Spleen (tissue), 7 donors: Measurements from ENCODE around the gene SLCO1A2.

Experiments used
- CTCF ChIP-seq, 11 experiments: fragments of 200-600 bp in 7 of 11; fragments of 450-650 bp in 4 of 11; sonication (generic) in 4 of 11; IDR thresholded peaks in 8 of 11; conservative IDR thresholded peaks in 3 of 11; 1 replicate in 7 of 11; 2 replicates in 4 of 11; pipeline versions ENCODE4 v1.4.0 to v1.8.0; 2016 to 2021; ENCODE audit warnings: antibody characterized with exemption in 11 of 11, inconsistent platforms in 4 of 11, mild to moderate bottlenecking in 1 of 11
- POLR2A ChIP-seq, 3 donors: fragments of 450-650 bp; IDR thresholded peaks; one replicate each; pipeline ENCODE4 v1.5.1; 2017; ENCODE audit warnings: antibody characterized with exemption in 3 of 3, mild to moderate bottlenecking in 1 of 3
- donor health status: DM: no; HTN: no; CAD: no; lungs with moderate emphysema.
- donor health status: DM: no; HTN: no; CAD: no.
- donor health status: DM: no; HTN: no; CAD: no.

DNA sequence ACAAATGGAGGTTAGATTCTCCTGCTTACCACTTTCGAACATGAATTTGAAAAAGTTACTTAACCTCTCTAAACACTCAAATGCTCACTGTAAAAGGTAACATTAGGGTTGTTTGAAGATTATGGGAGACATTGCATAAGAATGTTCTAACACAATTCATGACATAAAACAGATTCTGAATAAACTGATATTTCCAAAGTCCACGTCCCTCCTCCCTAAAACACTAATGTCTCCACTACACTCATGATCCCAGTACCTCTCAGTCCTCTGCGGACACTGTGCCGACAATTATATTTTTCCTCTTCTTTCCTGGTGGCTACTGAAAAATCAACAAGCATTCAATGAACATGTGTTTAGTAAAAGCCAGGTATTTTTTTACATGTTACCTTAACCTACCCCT lies 19.2 kb upstream of the SLCO1A2 start:
- TF ChIP-seq CTCF (IDR thresholded peaks at IDR 0.05 in 8 of 11, conservative IDR thresholded peaks at IDR 0.05 in 3 of 11) (no peak), POLR2A (IDR thresholded peaks at IDR 0.05) (no peak)
